Activated effector memory CD4-positive, alpha-beta T cell treated with anti-CD3 and anti-CD28 coated beads, Interleukin-2, amount 50 U/mL, for 16 hours (primary cell): ENCODE results near the gene KIF11.
"Not testable (repeated sequence)": the region's sequence is repeated elsewhere in the genome, so short reads cannot be mapped to it uniquely, and the experiment has no call there.

Source experiments
- DNase-seq: peaks from one replicate; pipeline ENCODE4 v3.0.0-alpha.2; 2020

KIF11 gene

GRCh38 chr10:92592761-92593618 lies at the start of gene KIF11:
TSS of gene KIF11 (plus strand) at chr10:92593130. CDS start at chr10:92593376, 246 bp downstream.
- peak; percentile 99 for DNase-seq

GRCh38 chr10:92544296-92544695 lies 48.6 kb upstream of the KIF11 start:
- no peak for DNase-seq

GRCh38 chr10:92545556-92545955 lies 47.4 kb upstream of the KIF11 start:
- no peak for DNase-seq

GRCh38 chr10:92547676-92548075 lies 45.3 kb upstream of the KIF11 start:
- no peak for DNase-seq

- no peak for DNase-seq
Measured at GRCh38 chr10:92550924-92551323, 42.0 kb upstream of the KIF11 start.

GRCh38 chr10:92552310-92552709 lies 40.6 kb upstream of the KIF11 start:
- DNase-seq, result no peak

GRCh38 chr10:92553959-92554358 lies 39.0 kb upstream of the KIF11 start:
- no peak for DNase-seq

GRCh38 chr10:92559046-92559445 lies 33.9 kb upstream of the KIF11 start:
- no peak for DNase-seq

GRCh38 chr10:92562424-92562823 lies 30.5 kb upstream of the KIF11 start:
- no peak for DNase-seq

GRCh38 chr10:92567952-92568600 lies 24.9 kb upstream of the KIF11 start:
- no peak for DNase-seq

- no peak for DNase-seq
Measured at GRCh38 chr10:92569071-92569470, 23.9 kb upstream of the KIF11 start.

- not testable (repeated sequence) for DNase-seq
Measured at GRCh38 chr10:92569663-92570062, 23.3 kb upstream of the KIF11 start.

- no peak for DNase-seq
Measured at GRCh38 chr10:92571649-92572048, 21.3 kb upstream of the KIF11 start.

GRCh38 chr10:92572362-92573090 lies 20.4 kb upstream of the KIF11 start:
- DNase-seq, result no peak

GRCh38 chr10:92573091-92573797 lies 19.7 kb upstream of the KIF11 start:
- DNase-seq, result peak; percentile 76

GRCh38 chr10:92573798-92574547 lies 19.0 kb upstream of the KIF11 start, which contains the start of gene IDE:
TSS of gene IDE (minus strand) at chr10:92574093. CDS start at chr10:92574019, 74 bp downstream.
- peak; percentile 93 for DNase-seq

GRCh38 chr10:92574548-92575261 lies 18.2 kb upstream of the KIF11 start:
- DNase-seq, result no peak

- DNase-seq, result no peak
Measured at GRCh38 chr10:92575961-92576360, 17.0 kb upstream of the KIF11 start.

GRCh38 chr10:92582347-92582746 lies 10.6 kb upstream of the KIF11 start:
- not testable (repeated sequence) for DNase-seq

GRCh38 chr10:92590623-92591549 lies 2.0 kb upstream of the KIF11 start:
- DNase-seq, result no peak
